HG02840 (cell line): ENCODE data around the gene MOCOS.
A peak's percentile ranks its signal among the peaks of the same experiment; 100 is the strongest.

ENCODE experiments used
- ATAC-seq: cut with Tn5 transposase; IDR thresholded peaks from one replicate; pipeline ENCODE4 v1.9.1; 2021; ENCODE audit warnings: mild to moderate bottlenecking, moderate library complexity, moderate number of reproducible peaks; ENCODE audit not compliant: unreplicated experiment, low FRiP score

MOCOS gene

DNA sequence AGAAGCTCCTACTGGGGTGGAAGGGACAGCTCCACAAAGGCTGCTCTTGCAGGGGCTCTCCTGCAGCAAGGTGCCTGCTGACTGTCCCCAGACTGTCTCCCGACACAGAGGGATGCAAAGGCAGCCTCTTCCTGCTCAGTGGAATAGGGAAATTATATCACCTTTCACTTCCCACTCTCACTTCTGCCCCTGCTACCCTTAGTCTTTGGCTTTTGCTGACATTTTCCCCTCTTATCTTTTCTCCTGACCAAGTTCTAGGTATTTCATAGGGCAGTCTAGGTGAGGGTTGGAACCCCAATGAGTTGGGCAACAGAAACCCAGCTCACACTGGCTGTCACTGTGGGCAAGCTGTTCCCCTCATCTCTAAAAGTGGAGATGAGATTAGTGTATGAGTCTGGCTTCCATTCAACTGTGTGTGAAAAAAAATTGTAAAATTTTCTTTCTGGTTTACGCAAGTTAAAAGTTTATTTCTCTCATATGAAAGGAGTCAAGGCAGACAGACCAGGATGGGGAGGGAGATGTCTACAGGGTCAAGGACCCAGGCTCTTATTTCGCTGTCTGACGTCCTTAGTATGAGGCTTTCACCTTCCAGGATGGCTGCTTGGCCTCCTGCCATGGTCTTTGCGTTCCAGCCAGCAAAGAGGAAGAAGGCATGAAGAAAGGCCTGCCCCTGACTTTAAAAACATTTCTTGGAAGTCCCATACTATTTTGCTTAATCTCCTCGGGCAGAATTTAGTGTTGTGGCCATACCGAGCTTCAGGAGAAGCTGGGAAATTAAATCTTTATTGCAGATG is 7.5 kb upstream of the MOCOS start:
- ATAC-seq, result no peak

DNA sequence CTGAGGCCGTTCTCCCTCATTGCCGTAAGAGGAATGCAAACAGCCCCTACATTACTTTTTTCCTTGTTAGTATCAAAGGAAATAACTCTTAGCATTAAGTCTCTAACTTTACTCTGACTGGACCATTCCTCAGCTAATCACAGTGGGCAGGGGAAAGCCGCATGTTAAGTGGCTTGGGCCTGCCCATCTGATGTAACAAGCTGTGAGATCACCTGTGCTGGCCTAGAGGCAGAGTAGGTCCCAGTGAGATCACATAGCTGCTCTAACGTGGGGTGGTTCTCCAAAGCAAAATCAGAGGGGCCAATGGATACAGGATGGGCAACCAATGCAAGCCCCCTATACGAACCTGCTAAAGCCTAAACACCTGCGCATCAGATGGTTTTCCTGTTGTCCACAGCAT is 5.9 kb upstream of the MOCOS start:
- ATAC-seq, result no peak

DNA sequence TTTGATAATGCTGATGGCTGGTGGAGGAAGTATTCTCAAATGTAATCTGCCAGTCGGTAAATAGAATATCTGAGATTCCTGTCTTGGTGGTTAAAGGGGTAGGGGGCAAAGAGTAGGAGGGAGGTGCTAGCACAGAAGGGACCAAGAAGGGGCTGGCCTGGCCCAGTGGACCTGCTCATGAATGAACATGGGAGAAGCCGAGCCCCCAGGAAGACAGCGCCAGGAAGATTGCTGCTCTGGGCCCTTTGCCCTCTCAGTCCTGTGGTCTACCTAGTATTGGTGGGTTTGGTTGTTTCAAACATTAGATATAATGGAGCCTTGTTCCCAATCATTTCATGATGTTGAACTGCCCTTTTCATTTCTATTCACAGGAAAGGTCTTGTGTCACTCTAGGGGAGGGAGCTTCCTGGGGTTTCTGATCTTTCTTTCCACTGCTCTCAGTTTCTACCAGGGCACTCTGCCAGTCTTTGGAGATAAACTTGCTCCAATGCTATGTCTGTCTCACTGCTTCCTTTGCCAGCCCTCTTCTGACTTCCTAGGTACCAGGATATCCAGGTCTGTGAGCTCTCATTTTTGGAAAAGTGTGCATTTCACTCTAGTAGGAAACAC is 5.3 kb upstream of the MOCOS start:
- no peak for ATAC-seq

DNA sequence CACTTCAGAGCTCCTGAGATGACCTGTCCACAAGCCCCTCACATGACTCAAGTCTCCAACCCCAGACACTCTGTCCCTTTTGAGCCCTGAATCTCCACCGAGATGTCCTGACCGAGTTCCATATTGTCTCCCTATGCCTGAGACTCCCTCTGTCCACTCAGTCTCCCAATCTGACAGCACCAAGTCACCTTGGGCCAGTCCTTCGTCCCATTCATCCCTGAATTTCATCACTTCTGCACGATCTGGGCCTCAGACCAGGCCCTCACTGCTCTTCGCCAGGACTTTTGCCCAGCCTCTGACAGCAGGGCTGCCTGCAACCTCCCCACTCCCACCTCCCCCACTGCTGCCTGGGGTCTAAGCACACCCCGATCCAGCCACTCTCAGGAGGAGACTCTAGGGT is 4.3 kb upstream of the MOCOS start:
- no peak for ATAC-seq

- ATAC-seq, result no peak
Observed at GRCh38 chr18:36183987-36184386, 3.3 kb upstream of the MOCOS start.

DNA sequence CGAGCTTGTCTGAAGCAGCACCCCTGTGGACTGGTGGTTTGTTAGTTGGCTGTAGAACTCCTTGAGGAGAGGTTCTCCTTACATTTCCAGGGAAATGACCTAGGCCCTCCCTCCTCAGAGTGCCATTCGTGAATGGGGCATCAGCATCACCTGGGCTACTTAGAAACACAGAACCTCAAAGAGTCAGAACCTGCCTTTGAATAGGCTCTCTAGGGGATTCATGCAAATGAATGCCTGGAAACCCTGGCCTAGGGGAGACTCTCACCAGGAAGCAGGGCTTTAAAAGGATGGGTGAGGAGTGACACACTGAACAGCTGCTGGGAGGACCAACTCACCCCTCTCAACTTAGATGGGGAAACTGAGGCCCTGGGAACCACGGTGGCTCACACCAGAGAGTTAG is 2.1 kb upstream of the MOCOS start:
- ATAC-seq, result no peak

DNA sequence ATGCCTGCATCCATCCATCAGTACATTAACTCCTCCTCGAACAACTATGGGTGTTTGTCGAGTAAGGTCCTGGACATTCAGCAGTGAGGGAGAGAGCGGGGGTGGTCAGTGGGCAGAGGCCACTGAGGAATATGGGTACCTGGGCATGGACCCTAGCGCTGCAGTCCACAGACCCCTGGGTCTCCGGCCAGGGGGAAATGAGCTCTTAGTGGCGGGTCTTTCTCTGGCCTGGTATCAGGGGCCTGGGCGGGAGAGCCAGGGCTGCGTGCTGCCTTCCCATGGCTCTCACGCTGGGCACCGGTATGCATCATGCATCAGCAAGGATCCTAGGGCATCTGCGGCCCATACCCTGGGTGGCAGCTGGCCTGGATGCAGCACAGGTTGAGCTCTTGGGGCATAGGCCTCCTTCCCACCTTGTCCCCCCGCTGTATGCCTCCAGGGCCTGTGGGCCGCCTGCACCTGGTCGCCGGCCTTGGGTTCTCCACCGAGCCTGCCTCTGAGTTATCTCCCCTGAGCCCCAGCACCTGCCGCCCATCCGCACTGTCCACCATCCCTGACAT is 1.3 kb upstream of the MOCOS start:
- no peak for ATAC-seq

DNA sequence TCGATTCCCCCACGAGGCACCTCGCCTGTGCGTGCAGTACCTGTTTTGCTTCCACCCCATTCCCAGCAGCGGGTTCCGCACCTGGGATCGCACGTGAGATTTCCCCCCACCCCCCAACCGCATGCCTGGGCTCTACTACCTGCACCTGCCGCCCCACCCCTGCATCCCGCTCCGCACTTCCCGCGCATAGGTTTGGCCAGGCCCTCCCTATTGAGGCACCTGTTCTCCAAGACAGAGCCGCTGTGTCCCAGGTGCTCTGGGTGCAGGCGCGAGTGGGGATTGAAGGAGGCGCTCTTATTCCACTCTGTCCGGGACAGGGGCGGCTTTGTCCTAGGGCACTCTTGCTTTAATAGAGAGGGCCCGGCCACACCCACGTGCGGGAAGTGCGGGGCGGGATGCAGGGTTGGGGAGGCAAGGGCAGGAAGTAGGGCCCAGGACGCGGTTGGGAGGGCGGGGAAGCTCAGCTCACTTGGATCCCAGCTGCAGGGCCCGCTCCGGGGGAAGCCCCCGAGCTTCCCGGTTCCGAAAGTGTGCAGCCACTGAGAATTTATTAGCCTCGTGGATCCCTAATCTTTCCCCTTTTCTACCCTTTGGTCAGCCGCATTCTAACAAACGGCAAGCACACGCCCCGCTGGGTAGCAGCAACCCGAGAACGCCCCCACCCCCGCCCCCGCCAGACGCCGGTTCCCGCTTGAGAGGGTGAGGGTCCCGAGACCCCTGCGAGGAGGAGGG is 670 bp upstream of the MOCOS start:
- ATAC-seq, result no peak

- ATAC-seq, result peak; percentile 17
Observed at GRCh38 chr18:36187826-36188721, 777 bp downstream of the MOCOS start.

- ATAC-seq, result no peak
Observed at GRCh38 chr18:36188916-36189315, 1.6 kb downstream of the MOCOS start.

- no peak for ATAC-seq
Observed at GRCh38 chr18:36189486-36189885, 2.2 kb downstream of the MOCOS start.

DNA sequence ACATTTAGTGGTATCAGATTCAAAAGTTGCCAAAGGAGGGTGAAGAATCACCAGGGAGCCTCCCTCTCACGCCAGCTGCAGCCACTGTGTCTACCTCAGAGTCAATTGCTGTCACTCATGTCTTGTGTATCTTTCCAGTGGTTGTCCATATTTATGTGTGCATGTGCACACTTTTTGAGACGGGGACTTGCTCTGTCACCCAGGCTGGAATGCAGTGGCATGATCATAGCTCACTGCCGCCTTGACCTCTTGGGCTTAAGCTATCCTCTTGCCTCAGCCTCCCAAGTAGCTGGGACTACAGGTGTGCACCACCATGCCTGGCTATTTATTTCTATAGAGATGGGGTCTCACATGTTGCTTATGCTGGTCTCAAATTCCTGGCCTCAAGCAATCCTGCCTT is 4.0 kb downstream of the MOCOS start:
- no peak for ATAC-seq

DNA sequence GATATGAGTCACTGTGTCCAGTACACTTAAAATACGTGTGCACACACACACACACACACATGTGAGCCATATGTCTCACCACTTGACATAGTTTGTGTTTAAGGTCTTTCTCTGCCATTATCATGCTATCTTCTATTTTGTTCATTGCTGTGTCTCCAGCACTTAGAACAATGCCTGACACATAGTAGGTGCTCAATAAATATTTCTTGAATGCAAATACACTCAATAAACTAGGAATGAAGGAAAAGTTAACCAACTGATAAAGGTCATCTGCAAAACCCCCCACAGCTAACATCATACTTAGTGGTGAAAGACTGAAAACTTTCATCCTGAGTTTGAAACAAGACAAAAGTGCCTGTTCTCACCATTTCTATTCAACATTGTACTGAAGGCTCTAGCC is 4.4 kb downstream of the MOCOS start:
- no peak for ATAC-seq

- ATAC-seq, result no peak
Observed at GRCh38 chr18:36194600-36195315, 7.5 kb downstream of the MOCOS start.

DNA sequence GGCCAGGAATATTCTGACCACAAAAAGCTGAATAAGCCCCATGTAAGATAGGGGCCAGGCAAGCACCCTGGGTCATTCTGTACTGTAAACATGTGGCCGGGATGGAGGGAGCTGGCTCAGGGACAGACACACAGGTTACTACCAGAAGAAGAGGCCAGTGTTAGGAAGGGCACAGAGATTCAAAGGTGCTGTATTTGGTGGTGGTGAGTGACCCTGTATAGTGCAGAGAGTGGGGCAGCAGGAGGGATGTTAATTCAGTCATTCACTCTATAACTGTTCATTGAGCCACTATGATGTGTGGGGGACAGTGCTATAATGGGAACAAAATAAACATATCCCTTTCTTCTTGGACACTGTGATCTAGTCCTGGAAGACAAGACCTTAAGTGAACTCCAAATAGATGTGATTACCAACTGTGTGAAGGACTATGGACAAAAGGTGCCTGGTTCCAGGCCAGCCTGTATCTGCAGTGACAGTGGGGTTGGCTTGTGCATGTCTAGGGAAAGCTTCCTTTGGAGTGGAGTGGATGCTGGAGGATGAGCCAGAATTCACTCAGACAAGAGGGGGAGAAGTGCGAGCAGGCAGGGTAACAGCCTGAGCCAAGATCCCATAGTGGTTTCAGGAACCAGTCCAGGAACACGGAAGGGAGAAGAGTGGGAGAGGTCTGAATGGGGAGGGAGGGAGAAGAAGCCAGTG is 8.3 kb downstream of the MOCOS start:
- ATAC-seq, result no peak

DNA sequence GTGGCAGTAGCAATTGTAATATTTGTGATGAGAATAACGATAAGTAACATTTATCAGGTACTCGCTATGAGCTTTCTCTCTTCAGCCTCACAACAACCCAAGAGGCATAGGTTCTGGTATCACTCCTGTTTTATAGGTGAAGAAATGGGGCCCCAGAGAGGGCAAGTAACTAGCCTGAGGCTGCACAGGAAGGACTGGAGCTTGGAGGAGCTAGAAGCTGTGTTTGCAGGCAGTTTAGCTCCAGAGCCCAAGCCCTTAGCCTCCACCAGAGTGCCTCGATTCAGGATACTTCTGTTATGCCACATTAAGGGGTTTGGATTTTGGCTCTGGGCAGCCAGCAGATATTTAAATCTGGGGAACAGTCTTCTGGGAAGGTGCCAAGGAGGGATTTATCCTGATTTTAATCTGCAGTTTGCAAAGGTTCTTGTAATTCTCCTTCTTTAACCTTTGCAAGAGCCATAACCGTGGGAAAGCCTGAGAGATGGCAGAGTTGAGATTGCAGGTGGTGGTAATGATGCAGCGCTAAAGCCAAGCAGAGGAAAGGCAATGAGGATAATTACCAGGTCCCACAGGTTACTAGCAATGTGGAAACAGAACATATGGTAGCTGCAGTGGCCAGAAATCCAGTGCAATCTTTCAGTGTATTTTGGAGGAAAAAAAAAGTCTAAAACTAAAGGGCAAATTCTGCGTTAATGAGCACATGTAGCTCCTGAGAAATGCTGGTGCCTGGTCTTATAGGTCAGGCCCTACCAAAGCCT is 9.1 kb downstream of the MOCOS start:
- no peak for ATAC-seq

DNA sequence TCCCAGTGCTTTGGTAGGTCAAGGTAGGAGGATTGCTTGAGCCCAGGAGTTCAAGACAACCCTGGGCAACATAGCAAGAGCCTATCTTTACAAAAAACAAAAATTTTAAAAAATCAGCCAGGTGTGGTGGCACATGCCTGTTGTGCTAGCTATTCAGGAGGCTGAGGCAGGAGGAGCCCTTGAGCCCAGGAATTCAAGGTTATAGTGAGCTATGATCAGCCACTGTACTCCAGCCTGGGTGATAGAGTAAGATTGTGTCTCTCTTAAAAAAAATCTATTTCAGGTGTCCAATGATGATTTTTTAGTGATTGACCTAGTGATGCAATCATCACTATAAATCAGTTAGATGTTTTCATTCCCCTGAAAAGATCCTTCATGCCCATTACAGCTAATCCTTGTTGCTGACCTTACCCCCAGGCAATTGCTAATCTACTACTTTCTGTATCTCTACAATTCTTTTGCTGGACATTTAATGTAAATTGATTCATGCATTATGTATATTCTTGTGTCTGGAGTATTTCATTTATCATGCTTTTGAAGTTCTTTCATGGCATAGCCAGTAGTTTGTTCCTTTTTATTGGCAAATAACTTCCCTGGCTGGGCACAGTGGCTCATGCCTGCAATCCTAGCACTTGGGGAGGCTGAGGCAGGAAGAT is 10.3 kb downstream of the MOCOS start:
- ATAC-seq, result no peak
